ENCODE data around the gene OLFM1.
"Not testable (repeated sequence)": the region's sequence is repeated elsewhere in the genome, so short reads cannot be mapped to it uniquely, and the experiment has no call there.

The OLFM1 gene

DNA sequence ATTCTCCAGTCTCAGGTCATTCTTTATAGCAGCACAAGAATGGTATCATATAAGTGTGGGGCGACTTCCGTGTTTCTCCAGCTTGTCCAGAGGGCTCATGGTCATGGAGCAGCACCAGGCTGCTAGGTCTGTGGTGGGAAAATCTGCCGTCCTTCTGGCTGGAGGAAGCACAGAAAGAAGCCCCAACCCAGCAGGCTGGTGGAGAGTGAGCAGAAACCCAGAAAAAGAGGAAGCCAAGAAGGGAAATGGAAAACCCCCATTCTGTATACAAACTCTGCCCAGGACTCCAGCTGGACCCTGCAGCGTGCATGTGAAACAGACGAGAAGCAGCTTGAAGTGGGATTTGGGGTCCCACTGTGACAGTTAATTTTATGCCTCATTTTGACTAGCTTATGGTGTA, 34.3 kb upstream of the OLFM1 start:
- Mint-ChIP-seq H3K4me1 (no peaks in the 10 kb centered on the region), H3K27ac (no peak overlapping the region)

DNA sequence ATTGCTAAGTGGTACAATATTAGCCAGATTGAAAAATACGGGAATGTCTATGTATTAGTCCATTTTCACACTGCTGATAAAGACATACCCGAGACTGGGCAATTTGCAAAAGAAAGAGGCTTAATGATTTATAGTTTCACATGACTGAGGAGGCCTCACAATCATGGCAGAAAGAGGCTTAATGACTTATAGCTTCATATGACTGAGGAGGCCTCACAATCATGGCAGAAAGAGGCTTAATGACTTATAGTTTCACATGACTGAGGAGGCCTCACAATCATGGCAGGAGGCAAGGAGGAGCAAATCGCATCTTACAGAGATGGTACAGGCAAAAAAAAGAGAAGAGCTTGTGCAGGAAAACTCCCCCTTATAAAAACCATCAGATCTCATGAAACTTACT, 32.3 kb upstream of the OLFM1 start:
- no peaks in the 10 kb centered on the region for H3K4me1 Mint-ChIP-seq
- H3K4me3 Mint-ChIP-seq: no peak overlapping the region
- peaks cover 13% of the 10 kb centered on the region for H3K9me3 Mint-ChIP-seq
- TF ChIP-seq, protein P1, sequence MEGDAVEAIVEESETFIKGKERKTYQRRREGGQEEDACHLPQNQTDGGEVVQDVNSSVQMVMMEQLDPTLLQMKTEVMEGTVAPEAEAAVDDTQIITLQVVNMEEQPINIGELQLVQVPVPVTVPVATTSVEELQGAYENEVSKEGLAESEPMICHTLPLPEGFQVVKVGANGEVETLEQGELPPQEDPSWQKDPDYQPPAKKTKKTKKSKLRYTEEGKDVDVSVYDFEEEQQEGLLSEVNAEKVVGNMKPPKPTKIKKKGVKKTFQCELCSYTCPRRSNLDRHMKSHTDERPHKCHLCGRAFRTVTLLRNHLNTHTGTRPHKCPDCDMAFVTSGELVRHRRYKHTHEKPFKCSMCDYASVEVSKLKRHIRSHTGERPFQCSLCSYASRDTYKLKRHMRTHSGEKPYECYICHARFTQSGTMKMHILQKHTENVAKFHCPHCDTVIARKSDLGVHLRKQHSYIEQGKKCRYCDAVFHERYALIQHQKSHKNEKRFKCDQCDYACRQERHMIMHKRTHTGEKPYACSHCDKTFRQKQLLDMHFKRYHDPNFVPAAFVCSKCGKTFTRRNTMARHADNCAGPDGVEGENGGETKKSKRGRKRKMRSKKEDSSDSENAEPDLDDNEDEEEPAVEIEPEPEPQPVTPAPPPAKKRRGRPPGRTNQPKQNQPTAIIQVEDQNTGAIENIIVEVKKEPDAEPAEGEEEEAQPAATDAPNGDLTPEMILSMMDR (IDR thresholded peaks at IDR 0.05; ENCODE audit: unreplicated experiment in 3 of 3): no peak
- no peaks in the 10 kb centered on the region for H3K36me3 Mint-ChIP-seq (ENCODE audit: low read depth)
- no peak overlapping the region for H3K27ac Mint-ChIP-seq
- H3K27me3 Mint-ChIP-seq (ENCODE audit: low read depth): peaks cover 57% of the 10 kb centered on the region

More for the DNA sequence above, 34.3 kb upstream of the OLFM1 start:
- TF ChIP-seq, protein P1 (IDR thresholded peaks at IDR 0.05; ENCODE audit: unreplicated experiment in 3 of 3): no peak
- H3K9me3 Mint-ChIP-seq: peaks cover 13% of the 10 kb centered on the region
- H3K4me3 Mint-ChIP-seq: no peak overlapping the region
- peaks cover 57% of the 10 kb centered on the region for H3K27me3 Mint-ChIP-seq (ENCODE audit: low read depth)
- H3K36me3 Mint-ChIP-seq (ENCODE audit: low read depth): no peaks in the 10 kb centered on the region

DNA sequence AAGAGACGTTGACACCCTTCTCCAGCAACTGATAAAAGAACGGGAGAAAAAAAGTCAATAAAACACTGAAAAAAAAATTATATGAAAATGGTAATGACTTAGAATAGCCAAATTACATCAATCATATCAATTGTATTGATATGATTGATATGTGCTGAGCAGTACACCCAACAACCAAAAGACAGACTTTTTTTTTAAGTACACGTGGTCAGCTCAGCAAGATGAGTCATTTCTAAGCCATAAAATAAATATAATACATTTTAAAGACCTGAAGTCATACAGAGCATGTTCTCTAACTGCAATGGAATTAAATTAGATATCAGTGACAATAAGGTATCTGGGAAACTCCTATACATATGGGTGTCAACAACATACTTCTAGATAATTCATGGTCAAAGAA, 30.9 kb upstream of the OLFM1 start:
- TF ChIP-seq, protein P1 (IDR thresholded peaks at IDR 0.05; ENCODE audit: unreplicated experiment in 3 of 3): no peak
- Mint-ChIP-seq H3K36me3 (ENCODE audit: low read depth) (no peaks in the 10 kb centered on the region), H3K4me1 (no peaks in the 10 kb centered on the region), H3K27ac (no peak overlapping the region), H3K27me3 (ENCODE audit: low read depth) (peaks cover 63% of the 10 kb centered on the region), H3K9me3 (peaks cover 13% of the 10 kb centered on the region), H3K4me3 (no peak overlapping the region)

DNA sequence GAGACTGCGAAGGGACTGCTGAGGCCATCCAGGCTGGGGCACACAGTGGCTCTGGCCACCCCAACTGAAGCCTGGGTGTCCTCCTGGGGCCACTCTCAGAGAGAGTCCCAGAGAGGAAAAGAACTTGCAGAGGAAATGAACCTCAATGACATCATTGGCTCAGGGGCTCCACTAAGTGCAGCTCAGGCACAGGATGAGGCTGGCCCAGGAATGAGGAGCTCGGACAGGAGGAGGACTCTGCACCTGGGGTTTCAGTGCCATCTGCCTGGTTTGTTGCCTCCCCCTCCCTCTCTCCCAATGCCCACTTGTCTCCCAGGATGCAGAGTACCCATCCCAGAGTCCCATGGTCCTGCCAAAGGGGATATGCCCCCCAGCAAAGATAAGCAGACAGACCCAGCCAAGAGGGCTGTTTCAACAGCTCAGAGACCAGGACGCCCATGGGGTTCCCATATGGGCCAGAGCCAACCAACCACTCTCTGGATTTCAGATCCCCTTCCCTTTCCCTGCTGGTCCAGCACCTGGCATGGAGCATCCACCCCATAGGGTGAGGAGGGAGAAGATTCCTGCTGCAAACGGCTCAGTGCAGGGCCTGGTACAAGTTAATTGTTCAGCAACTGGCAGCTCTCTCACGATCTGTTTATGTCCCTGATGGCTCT, 26.9 kb upstream of the OLFM1 start:
- Mint-ChIP-seq H3K4me1 (no peaks in the 10 kb centered on the region), H3K27me3 (ENCODE audit: low read depth) (peaks cover 67% of the 10 kb centered on the region), H3K9me3 (peaks cover 22% of the 10 kb centered on the region), H3K27ac (no peak overlapping the region), H3K36me3 (ENCODE audit: low read depth) (no peaks in the 10 kb centered on the region), H3K4me3 (no peak overlapping the region)
- TF ChIP-seq, protein P1 (IDR thresholded peaks at IDR 0.05; ENCODE audit: unreplicated experiment in 3 of 3): no peak

DNA sequence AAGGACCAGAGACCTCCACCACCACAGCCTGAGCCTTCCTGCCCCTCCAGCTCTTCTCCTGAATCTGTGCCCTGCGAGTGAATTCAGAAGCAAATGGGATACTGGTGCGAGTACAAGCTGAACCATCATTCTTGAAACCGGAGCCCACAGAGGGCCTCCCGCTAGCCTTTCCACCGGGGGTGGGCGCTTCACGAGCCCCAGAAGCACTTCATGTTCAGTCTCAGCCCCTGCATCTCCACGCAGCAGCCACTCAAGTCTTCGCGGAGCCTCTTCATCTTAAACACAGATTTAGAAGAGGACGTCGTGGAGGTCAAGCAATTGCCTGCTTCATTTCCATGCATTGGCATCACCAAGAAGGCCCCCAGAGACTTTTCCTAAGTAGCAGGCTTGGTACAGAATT, 26.0 kb upstream of the OLFM1 start:
- no peak overlapping the region for H3K4me3 Mint-ChIP-seq
- H3K9me3 Mint-ChIP-seq: peaks cover 27% of the 10 kb centered on the region
- no peak overlapping the region for H3K27ac Mint-ChIP-seq
- TF ChIP-seq, protein P1 (IDR thresholded peaks at IDR 0.05; ENCODE audit: unreplicated experiment in 3 of 3): no peak
- no peaks in the 10 kb centered on the region for H3K36me3 Mint-ChIP-seq (ENCODE audit: low read depth)
- H3K4me1 Mint-ChIP-seq: no peaks in the 10 kb centered on the region
- peaks cover 61% of the 10 kb centered on the region for H3K27me3 Mint-ChIP-seq (ENCODE audit: low read depth)

DNA sequence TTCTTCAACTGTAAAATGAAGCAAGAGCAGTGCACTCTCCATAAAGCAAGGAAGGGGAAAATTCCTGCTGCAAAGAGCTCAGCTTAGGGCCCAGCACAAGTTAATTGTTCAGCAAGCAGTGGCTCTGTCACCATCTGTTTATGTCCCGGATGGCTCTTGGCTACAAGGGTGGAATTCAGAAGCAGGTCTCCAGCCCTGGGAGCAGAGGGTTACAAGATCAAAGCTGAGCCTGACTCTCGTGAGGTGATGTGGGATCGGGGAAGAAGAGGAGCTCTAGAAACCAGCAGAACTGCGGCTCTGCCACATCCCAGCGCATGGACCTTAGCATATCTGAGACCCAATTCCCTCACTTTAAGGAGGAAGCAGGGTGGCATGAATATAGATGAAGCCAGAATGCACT, 25.2 kb upstream of the OLFM1 start:
- H3K9me3 Mint-ChIP-seq: peaks cover 27% of the 10 kb centered on the region
- H3K4me3 Mint-ChIP-seq: no peak overlapping the region
- H3K27me3 Mint-ChIP-seq (ENCODE audit: low read depth): peaks cover 58% of the 10 kb centered on the region
- H3K4me1 Mint-ChIP-seq: no peaks in the 10 kb centered on the region
- no peak overlapping the region for H3K27ac Mint-ChIP-seq
- no peaks in the 10 kb centered on the region for H3K36me3 Mint-ChIP-seq (ENCODE audit: low read depth)
- TF ChIP-seq, protein P1 (IDR thresholded peaks at IDR 0.05; ENCODE audit: unreplicated experiment in 3 of 3): no peak

DNA sequence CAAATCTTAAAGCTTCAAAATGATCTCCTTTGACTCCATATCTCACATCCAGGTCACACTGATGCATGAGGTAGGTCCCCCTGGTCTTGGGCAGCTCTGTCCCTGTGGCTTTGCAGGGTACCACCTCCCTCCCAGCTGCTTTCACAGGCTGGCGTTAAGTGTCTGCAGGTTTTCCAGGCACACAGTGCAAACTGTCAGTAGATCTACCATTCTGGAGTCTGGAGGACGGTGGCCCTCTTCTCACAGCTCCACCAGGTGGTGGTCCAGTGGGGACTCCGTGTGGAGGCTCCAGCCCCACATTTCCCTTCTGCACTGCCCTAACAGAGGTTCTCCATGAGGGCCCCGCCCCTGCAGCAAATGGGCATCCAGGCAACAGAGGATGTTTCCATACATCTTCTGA, 24.0 kb upstream of the OLFM1 start:
- Mint-ChIP-seq H3K27me3 (ENCODE audit: low read depth) (peaks cover 60% of the 10 kb centered on the region), H3K9me3 (peaks cover 27% of the 10 kb centered on the region)
- not testable (repeated sequence) for H3K27ac Mint-ChIP-seq; H3K4me3 Mint-ChIP-seq; H3K36me3 Mint-ChIP-seq (ENCODE audit: low read depth); H3K4me1 Mint-ChIP-seq

DNA sequence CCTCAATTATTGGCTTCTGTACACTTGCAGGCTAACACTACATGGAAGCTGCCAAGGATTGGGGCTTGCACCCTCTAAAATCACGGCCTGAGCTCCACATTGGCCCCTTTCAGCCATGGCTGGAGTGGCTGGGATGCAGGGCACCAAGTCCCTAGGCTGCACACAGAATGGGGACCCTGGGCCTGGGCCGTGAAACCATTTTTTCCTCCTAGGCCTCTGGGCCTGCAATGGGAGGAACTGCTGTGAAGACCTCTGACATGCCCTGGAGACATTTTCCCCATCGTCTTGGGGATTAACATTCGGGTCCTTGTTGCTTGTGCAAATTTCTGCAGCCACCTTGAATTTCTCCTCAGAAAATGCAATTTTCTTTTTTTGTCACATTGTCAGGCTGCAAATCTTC, 23.6 kb upstream of the OLFM1 start:
- not testable (repeated sequence) for H3K36me3 Mint-ChIP-seq (ENCODE audit: low read depth); H3K4me1 Mint-ChIP-seq; H3K27ac Mint-ChIP-seq; H3K4me3 Mint-ChIP-seq
- H3K27me3 Mint-ChIP-seq (ENCODE audit: low read depth): peaks cover 61% of the 10 kb centered on the region
- peaks cover 27% of the 10 kb centered on the region for H3K9me3 Mint-ChIP-seq

Data from nephron (organoid).